HG03196 (cell line): ENCODE data around the gene LYL1.
"Not testable (repeated sequence)": the region's sequence is repeated elsewhere in the genome, so short reads cannot be mapped to it uniquely, and the experiment has no call there.

Source experiments
- ATAC-seq: cut with Tn5 transposase; IDR thresholded peaks from one replicate; pipeline ENCODE4 v1.9.1; 2021; ENCODE audit not compliant: unreplicated experiment

Gene LYL1

DNA sequence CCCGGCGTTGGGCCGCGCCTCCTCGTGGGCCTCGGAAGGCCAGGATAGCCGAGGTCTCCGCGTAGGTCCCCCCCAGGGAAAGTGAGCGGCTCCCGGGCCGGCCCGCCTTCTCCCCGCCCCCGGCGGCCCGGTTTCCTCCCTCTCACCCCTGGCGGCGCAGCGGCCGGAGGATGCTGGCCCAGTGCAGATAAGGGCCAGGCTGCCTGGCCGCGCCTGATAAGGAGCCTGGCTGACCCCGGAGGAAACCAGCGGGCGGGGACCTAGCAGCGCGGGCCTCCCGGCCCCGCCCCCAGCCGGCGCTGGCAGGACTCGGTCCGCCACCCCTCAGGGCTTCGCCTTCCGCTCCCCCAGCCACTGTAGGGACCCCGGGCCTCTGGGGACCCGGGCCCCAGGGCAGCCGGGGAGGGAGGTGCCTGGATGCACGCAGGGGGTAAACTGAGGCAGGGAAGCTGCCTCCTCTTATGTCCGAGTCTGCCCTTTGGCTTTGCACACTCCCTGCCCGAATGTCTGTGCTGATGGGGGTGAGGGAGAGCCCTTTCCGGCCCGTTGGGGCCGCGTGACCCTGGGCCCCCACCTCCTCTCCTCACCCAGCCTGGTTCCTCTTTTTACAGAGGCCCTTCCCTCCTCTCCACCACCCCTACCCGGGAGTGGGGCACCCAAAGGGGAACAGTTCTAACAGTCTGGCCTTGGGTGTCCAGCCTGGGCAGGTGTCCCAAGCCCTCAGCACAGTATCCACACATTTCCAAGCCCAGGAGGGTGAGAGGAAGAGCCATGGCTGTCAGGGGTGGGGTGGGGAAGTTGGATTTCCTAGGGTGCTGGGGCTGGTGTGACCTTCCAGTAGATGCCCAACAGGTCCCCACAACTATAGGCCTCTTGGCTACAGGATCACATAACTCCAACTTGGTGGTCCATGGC, at the start of gene LYL1:
Gene LYL1, minus strand, starts transcription at position 193 of the 915 bp plus-strand sequence. CDS start 1,687 bp downstream, outside the sequence.
- ATAC-seq = peak; percentile 38

DNA sequence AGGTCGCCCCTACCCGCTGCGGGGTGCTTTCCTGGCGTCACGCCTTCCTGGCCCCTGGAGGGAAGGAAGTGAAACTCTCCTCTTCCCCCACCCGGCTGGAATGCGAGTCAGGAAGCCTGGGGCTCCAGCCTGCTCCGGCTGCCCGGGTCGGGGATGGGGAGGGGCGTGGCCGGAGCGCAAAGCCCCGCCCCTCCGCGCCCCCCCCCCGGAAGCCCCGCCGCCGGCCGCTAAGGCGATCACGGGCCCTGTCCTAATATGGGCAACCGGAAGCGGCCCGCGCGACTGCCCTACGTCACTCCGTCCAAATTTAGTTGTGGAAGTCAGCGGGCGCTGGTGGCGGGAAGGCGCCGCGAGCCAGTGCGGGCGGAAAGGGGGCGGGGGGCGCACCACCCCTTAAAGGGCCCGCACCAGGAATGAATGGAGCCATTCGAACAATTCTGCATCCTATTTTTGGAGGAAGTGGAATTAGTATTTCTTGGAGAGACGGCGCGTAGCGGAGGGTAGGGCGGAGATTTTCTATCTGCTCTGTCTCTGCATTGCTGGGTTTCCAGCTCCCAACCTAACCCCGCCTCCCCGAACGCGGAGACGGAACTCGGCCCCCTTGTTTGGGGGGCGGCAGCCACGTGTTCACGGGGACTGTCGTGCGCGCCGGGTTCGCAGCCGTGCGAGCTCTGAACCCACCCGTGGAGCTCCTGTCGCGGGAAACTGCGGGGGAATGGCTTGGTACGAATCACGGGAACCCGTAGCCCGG, 49.1 kb upstream of the LYL1 start:
- ATAC-seq = peak; percentile 30

DNA sequence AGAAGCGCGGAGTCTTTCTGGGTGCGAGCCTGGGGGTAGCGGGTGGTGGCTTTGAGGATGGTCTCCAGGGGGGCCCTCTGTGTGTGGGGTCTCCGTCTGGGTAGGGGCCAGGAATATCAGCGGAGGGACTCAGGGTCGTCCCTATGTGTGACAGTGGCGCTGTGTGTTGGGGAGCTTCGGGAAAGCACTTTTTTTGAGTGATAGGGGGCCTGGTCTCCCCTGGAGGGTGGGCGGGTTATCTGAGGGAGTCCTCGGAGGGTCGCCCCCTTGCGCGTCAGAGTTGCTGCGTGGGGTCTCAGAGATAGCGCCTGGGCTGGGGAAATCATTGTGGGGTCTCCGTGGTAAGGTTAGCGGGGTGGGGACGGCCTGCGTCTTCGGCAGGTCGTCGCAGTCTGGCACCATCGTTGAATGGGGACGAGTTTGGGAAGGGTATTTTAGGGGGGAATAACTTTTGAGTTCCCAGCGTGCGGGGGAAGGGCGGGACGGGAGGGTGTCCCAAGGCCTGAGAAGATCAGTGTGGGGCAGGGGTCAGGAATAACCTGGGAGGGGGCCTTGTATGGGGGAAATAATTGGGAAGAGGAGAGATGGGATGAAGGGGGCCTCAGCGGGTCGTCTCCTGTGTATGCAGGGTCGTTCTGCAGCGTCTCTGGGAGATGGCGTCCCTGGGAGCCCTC, 48.4 kb upstream of the LYL1 start:
- no peak for ATAC-seq

DNA sequence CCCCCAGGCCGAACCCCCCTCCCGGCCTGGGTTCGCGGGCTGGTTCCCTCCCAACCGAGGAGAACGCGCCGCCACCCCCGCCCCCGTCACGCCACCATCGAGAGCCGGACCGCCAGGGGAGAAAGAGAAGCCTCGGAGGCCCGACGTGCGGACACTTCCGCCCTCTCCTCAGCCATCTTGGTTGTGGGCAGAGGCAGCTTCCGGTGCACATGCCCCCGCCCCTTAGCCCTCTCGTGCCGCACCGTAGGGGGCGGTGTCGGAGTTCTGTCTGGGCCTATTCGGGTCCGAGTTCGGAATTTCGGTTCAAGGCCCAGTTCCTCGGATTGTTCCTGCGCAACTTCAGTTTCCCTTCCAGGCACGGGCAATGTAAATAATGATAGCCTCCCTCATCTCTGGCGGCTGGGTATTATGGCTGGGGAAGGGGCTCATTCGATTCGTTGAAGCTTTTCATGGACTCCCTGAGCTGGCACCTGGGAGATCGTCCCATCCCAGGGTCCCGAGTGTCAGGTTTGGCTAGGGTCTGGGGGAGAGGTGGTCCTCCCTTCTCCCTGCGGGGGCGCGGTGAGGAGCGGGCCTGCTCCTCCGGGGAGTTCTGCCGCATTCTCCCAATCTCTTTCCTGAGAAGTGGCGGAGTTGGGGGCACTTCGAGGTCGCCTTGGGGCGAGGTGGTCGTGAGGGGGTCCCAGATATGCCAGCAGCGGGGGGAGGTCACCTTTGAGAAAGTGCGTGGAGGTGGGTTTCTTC, 47.7 kb upstream of the LYL1 start, which contains the start of the genes IER2 and STX10:
Gene IER2, plus strand, starts transcription at position 225 of the 744 bp plus-strand sequence. CDS start 2,776 bp downstream, outside the sequence.
Gene STX10, minus strand, starts transcription at position 189 of the 744 bp plus-strand sequence. CDS start 202 bp downstream, outside the sequence.
- ATAC-seq = peak; percentile 27

DNA sequence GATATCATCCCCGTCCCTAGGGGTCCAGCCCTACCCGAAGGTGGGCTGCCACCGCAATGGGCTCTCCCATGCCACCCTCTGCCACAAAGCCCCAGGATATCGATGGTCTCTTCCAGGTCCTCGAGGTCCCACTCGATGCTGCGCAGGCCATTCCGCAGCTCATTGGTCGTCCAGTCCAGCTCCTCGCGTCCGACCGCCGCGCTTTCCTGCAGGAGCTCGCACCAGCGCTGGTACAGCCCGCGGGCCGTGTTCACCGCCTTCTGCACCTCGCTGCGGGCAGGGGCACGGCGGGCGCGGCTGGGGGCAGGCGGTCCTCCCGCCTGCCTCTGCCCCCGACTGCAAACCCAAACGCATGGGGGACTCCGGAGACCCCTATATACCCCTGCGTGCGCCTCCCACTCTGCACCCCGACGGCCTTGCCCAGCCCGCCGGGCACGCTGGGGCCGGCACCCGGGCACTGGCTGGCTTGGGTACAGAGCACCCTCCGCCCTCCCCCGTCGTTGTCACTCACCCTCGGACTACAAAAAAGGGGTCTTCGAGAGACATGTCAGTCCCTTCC, 47.0 kb upstream of the LYL1 start:
- ATAC-seq = peak; percentile 0

DNA sequence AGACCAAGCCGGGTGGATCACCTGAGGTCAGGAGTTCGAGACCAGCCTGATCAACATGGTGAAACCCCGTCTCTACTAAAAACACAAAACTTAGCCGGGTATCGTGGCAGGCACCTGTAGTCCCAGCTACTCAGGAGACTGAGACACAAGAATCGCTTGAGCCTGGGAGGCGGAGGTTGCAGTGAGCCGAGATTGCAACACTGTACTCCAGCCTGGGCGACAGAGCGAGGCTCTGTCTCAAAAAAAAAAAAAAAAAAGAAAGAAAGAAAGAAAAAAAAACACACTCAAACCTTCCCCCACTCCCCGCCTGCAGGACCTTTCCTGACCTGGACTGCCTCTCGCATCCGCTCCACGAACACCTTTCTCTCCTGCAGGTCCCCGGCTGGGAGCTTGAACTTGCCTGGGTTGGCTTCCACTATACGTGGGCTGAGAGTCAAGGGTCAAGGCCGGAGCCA, 46.5 kb upstream of the LYL1 start:
- ATAC-seq = not testable (repeated sequence)

DNA sequence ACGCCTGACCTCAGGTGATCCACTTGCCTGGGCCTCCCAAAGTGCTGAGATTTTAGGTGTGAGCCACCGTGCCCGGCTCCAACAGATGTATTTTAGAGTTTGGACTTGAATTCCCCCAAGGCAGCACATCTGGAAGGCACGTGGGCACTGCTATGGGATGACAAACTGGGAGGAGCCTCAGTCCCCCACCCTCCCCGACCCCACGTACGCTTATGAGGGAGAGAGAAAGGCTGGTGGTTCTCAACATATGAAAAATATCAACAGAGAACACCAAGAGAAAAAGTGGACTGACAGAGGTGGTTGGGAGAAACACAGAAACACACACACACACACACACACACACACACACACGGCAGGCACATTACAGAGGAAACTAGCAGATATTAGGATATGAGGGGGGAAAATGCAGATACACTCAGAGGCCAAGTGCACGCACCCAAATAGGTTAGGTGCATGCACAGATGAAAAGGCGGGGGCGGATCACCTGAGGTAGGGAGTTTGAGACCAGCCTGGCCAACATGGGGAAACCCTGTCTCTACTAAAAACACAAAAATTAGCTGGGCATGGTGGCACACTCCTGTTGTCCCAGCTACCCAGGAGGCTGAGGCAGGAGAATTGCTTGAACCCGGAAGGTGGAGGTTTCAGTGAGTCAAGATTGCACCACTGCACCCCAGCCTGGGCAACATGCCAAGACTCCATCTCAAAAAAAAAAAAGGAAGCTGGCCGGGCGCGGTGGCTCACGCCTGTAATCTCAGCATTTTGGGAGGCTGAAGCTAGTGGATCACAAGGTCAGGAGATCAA, 44.3 kb upstream of the LYL1 start:
- no peak for ATAC-seq

DNA sequence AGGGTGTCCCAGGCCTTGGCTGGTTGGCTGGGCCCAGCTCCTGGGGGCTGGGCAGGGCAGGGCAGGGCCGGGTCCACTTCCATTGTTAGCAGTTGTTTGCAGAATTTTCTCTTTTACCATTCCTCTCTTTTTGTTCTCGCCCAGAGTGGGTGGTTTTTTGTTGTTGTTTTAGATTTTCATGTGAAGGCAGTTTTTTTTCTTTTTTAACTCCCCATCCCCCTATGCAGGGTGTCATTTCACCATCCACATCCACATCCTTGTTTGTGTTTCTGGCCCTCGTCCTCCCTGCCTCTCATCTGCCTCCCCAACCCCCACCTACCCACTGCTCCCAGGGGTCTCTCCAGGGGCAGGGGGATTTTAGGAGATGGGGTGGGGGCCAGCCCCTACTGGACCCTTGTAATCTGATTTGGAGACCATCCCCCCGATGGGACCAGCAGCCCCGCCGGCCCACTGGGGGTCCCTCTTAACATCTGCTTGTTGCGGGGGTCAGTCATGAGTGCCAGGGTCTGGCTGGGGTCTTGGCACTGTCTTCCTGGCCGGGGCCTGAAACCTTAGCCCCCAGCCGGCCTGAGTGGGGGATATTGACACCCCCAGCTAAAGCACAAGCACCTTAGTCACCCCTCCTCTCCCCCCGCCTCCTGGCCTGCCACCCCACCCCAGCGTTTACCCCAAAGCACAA, 37.1 kb upstream of the LYL1 start:
- ATAC-seq = no peak

DNA sequence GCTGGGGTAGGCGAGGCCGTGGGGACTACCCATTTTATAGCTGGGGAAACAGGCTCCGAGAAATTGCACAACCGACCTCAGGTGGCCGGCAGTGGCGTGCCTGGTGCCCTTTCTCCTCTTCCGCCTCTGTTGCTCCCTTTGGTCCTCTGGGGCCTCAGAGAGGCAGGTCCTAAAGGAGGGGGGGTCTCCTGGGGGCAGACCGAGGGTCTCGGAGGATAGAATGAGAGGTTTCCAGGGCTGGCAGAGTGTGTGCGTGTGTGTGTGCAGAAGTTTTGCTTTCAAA, 36.2 kb upstream of the LYL1 start:
- no peak for ATAC-seq

DNA sequence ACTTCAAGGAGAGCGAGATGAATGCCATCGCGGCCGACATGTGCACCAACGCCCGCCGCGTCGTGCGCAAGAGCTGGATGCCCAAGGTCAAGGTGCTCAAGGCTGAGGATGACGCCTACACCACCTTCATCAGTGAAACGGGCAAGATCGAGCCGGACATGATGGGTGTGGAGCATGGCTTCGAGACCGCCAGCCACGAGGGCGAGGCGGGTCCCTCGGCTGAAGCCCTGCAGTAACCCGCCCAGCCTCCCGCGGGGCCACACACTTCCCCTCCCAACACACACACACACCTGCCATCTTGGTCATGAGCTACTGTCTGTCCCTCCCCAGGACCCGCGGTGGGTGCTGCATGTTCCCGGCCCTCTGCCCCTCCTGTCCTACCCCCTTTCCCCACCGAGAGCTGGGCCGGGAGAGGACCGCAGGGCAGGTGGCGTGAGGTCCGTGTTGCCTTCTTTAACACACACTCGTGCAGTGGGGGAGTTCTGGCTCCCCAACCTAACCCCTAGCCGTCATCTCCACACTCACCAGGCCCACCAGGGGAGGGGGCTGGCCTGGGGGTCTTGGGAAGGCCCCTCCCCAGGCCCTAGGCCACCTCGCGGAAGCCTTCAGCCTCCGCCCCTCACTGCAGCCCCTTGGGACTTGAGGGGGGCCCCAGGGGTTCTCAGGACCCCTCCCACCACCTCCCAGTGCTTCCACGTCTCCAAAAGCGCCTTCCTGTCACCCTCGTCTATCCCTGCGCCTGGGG, 35.7 kb upstream of the LYL1 start:
- no peak for ATAC-seq

DNA sequence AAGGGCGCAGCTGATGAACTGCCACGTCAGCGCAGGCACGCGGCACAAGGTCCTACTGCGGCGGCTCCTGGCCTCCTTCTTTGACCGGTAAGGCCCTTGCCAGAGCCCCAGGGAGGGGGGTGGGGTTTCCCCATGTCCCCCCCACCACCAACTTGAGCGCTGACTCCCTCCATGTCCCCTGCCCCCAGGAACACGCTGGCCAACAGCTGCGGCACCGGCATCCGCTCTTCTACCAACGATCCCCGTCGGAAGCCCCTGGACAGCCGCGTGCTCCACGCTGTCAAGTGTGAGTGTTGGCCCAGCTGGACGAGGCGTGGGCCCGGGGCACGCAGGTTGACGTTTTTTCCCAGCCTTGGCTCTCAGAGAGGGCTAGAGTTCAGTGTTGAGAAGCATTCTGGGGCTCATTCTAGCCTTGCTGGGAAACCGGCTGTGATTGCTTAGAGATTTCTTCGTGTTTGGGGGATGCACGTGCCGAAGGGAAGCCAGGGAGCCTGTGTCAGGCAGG, 34.7 kb upstream of the LYL1 start:
- no peak for ATAC-seq

DNA sequence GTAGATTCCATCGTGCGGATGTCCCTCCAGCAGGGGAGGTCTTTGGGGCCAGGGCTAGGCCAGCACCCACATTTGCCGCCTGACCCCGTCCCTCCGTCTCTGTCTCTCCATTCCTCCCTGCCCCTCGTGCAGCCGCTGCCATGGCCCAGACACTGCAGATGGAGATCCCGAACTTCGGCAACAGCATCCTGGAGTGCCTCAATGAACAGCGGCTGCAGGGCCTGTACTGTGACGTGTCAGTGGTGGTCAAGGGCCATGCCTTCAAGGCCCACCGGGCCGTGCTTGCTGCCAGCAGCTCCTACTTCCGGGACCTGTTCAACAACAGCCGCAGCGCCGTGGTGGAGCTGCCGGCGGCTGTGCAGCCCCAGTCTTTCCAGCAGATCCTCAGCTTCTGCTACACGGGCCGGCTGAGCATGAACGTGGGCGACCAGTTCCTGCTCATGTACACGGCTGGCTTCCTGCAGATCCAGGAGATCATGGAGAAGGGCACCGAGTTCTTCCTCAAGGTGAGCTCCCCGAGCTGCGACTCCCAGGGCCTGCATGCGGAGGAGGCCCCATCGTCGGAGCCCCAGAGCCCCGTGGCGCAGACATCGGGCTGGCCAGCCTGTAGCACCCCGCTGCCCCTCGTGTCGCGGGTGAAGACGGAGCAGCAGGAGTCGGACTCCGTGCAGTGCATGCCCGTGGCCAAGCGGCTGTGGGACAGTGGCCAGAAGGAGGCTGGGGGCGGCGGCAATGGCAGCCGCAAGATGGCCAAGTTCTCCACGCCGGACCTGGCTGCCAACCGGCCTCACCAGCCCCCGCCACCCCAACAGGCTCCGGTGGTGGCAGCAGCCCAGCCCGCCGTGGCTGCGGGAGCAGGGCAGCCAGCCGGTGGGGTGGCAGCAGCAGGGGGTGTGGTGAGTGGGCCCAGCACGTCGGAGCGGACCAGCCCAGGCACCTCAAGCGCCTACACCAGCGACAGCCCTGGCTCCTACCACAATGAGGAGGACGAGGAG, 32.7 kb upstream of the LYL1 start:
- no peak for ATAC-seq

DNA sequence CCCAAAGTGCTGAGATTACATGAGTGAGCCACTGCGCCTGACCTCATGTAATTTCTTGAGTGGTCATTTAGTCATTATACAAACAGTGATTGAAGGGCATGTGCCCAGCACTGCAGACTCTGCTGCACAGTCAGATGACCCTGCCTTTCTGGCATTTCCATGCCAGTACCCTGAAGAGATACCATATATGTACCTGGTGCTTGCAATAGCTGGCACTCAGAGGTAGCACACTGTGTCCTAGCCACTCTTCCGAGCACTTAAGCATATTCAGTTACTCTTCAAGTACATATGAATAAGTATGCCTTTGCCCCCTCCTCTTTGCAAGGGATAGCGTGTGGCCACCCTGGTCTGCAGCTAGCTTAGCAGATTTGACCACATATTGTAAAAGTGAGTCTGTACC, 32.0 kb upstream of the LYL1 start:
- ATAC-seq = no peak

DNA sequence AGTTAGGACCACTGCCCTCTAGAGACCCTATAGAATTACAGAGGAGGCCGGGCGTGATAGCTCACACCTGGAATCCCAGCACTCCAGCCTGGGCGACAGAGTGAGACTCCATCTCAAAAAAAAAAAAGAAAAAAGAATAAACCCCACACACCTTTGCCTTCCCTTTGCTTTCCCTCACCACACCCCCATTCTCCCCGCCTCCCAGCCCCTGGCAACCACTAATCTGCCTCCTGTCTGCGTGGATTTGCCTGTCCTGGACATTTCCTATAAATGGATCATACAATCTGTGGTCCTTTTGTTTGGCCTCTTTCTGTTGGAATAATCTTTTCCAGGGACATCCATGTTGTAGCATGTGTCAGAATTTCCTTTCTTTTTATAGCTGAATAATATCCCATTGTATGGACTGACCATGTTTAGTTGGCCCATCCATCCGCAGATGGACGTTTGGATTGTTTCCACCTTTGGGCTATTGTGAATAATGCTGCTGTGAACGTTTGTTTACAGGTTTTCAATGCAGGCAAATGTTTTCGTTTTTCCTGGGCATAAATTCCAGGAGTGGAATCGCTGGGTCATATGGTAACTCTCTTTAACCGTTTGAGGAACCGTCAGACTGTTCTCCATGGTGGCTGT, 30.7 kb upstream of the LYL1 start:
- ATAC-seq = no peak

DNA sequence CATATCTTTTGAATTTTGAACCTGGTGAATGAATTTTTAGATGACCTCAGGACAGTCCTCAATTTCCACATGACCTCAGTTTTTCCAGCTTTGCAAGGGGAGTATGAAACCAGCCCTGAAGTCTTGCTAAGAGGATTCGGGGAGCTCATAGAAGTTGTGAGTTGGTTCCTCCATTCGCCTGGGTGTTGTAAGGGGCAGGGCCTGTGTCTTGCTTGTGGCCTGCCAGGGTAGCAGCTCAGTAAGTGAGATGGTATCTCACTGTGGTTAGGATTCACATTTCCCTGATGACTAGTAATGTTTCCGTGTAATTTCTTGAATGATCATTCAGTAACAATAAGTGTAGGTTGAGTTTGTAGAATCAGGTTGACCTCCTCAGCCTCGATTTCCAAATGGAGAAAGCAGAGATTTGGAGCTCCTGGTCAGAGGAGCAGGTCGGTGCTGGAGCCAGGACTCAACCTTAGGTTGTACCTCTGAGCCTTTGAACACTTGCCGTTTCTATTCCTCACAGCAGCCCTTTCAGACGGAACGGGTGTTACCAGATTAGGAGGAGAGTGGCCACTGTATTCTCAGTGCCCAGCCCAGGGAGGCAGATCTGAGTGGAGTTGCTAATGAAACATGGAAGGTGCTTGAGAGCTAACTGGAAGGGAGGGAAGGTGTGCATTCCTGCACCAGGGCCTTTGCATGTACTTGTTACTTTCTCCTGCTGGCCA, 30.0 kb upstream of the LYL1 start:
- no peak for ATAC-seq
